ENCODE data around the gene CDC73. TPM values are rescaled to one million over a fixed set of nuclear protein-coding genes. Genes with fewer than 3 reads are reported as not detected.

The CDC73 gene
- total and polyA plus RNA-seq, 2 donors (not counting 3 experiments of a cell fraction or from before 2014, with no cell fraction given): 9.9 to 55.8 TPM

DNA sequence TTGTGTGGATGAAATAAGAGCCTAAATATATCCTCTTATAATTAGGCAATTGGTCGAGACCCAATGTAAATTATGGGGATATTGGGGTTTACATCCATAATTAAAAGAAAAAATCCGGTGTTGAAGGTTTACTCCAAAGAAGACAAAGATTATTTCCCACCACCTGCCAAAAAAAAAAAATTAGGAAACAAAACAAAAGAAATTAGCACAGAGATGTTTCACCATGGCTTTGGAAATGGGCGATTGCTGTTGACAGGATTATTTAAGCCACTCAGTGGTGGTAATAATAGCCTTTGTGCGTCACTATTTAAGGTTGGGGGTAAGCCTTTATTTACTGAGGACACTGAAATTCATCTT lies 16.0 kb upstream of the CDC73 start:
- TF ChIP-seq GATA2 (IDR thresholded peaks at IDR 0.05; ENCODE audit: insufficient read depth, insufficient read length, low read depth, low read length) (no peak), POLR2AphosphoS5 (IDR thresholded peaks at IDR 0.05; ENCODE audit: insufficient read depth, low read depth, low read length) (no peak), JUN (IDR thresholded peaks at IDR 0.05; ENCODE audit: borderline replicate concordance, insufficient read depth, insufficient read length, low read depth) (no peak), POLR2A (IDR thresholded peaks at IDR 0.05; ENCODE audit: low read depth, low read length) (no peak), MYC (IDR thresholded peaks at IDR 0.05; ENCODE audit: low read depth, low read length) (no peak), EZH2 (IDR thresholded peaks at IDR 0.05; ENCODE audit: borderline replicate concordance, low read depth, low read length, severe bottlenecking) (no peak), FOS (IDR thresholded peaks at IDR 0.05; ENCODE audit: borderline replicate concordance, insufficient read depth, low read length) (no peak)
- TF ChIP-seq, protein P1, sequence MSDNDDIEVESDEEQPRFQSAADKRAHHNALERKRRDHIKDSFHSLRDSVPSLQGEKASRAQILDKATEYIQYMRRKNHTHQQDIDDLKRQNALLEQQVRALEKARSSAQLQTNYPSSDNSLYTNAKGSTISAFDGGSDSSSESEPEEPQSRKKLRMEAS (IDR thresholded peaks at IDR 0.05; ENCODE audit: insufficient read depth, insufficient read length): no peak
- TF ChIP-seq, protein P2, sequence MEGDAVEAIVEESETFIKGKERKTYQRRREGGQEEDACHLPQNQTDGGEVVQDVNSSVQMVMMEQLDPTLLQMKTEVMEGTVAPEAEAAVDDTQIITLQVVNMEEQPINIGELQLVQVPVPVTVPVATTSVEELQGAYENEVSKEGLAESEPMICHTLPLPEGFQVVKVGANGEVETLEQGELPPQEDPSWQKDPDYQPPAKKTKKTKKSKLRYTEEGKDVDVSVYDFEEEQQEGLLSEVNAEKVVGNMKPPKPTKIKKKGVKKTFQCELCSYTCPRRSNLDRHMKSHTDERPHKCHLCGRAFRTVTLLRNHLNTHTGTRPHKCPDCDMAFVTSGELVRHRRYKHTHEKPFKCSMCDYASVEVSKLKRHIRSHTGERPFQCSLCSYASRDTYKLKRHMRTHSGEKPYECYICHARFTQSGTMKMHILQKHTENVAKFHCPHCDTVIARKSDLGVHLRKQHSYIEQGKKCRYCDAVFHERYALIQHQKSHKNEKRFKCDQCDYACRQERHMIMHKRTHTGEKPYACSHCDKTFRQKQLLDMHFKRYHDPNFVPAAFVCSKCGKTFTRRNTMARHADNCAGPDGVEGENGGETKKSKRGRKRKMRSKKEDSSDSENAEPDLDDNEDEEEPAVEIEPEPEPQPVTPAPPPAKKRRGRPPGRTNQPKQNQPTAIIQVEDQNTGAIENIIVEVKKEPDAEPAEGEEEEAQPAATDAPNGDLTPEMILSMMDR (IDR thresholded peaks at IDR 0.05; ENCODE audit: extremely low read depth in 1 of 2, insufficient read depth in 1 of 2, low read depth in 1 of 2, low read length in 2 of 2): no peak
- H3K4me3 ChIP-seq (replicated peaks in 1 of 3; ENCODE audit: insufficient read depth in 1 of 3, low read depth in 1 of 3, low read length in 3 of 3): peak overlapping the region; percentile 31 to 66 (median 58)
- H4K20me1 ChIP-seq (replicated peaks; ENCODE audit: control insufficient read depth, extremely low read depth, insufficient read depth, low read length): no peaks in the 10 kb centered on the region
- ChIA-PET POLR2A (interaction anchor here (0.9 to 1.6 kb wide), 3 partner anchors 10 to 47 kb away, joined by 4 to 5 read pairs (median 4); partner anchors contain the start of genes CDC73, RO60 and UCHL5), CTCF (interaction anchor here (1.0 to 3.5 kb wide), 6 partner anchors 10 to 632 kb away, joined by 3 to 49 read pairs (median 6); partner anchors contain the start of genes CDC73, RO60 and UCHL5)
- TSS peak; percentile 91 for BruUV-seq (replicated peaks)
- no peaks in the 10 kb centered on the region for H3K9me1 ChIP-seq (replicated peaks; ENCODE audit: control insufficient read depth, extremely low read depth, insufficient read depth, low read length)
- H3K4me2 ChIP-seq (ENCODE audit: insufficient read depth, low read length): peak overlapping the region; percentile 72
- H3K36me3 ChIP-seq (ENCODE audit: control insufficient read depth in 2 of 2, extremely low read depth in 1 of 2, insufficient read depth in 2 of 2, low read length in 2 of 2): no peaks in the 10 kb centered on the region
- no peaks in the 10 kb centered on the region for H3K9me3 ChIP-seq (replicated peaks; ENCODE audit: control insufficient read depth, insufficient read depth, low read length)
- peak overlapping the region; percentile 84 for H3K9ac ChIP-seq (replicated peaks; ENCODE audit: extremely low read depth, insufficient read depth, low read length)
- no peak for DNase-seq (ENCODE audit: low read depth, low spot score)
- intact Hi-C loops (cut with micrococcal nuclease): loop anchor here (1.0 kb wide), 2 partner anchors 16 to 46 kb away; partner anchors contain the start of genes RO60 and UCHL5
- H3K79me2 ChIP-seq (ENCODE audit: control insufficient read depth, insufficient read depth, low read length): peaks cover 22% of the 10 kb centered on the region
- H3K4me1 ChIP-seq (ENCODE audit: control insufficient read depth, extremely low read depth, insufficient read depth, low read length): peaks cover 15% of the 10 kb centered on the region
- peak; percentile 28 for FAIRE-seq
- H2AFZ ChIP-seq (ENCODE audit: low read depth, low read length): peak overlapping the region; percentile 87
- dilution Hi-C loops (cut with MboI; ENCODE audit: extremely low pct_ligation_motif_present, low sequenced_read_pairs): no loop called here
- H3K27me3 ChIP-seq (ENCODE audit: control insufficient read depth in 2 of 2, insufficient read depth in 2 of 2, low read length in 2 of 2): no peaks in the 10 kb centered on the region
- H3K27ac ChIP-seq (ENCODE audit: insufficient read depth, low read depth, low read length): peak overlapping the region; percentile 34
